NCI-H446 treated with DMSO at 0.1 percent for 48 hours (cell line): ENCODE measurements around the gene COX19.
"Not testable (repeated sequence)": the region's sequence is repeated elsewhere in the genome, so short reads cannot be mapped to it uniquely, and the experiment has no call there.

Experiments
- DNase-seq: peaks from one replicate; lab custom pipeline; 2025; lab: John Stamatoyannopoulos, UW

COX19 gene

GRCh38 chr7:960972-961371, 14.4 kb downstream of the COX19 start:
- DNase-seq = not testable (repeated sequence)

- no peak for DNase-seq
Measured at GRCh38 chr7:960269-960871, 15.0 kb downstream of the COX19 start.

- not testable (repeated sequence) for DNase-seq
Measured at GRCh38 chr7:959740-960139, 15.6 kb downstream of the COX19 start.

- no peak for DNase-seq
Measured at GRCh38 chr7:959271-959670, 16.1 kb downstream of the COX19 start.

DNA sequence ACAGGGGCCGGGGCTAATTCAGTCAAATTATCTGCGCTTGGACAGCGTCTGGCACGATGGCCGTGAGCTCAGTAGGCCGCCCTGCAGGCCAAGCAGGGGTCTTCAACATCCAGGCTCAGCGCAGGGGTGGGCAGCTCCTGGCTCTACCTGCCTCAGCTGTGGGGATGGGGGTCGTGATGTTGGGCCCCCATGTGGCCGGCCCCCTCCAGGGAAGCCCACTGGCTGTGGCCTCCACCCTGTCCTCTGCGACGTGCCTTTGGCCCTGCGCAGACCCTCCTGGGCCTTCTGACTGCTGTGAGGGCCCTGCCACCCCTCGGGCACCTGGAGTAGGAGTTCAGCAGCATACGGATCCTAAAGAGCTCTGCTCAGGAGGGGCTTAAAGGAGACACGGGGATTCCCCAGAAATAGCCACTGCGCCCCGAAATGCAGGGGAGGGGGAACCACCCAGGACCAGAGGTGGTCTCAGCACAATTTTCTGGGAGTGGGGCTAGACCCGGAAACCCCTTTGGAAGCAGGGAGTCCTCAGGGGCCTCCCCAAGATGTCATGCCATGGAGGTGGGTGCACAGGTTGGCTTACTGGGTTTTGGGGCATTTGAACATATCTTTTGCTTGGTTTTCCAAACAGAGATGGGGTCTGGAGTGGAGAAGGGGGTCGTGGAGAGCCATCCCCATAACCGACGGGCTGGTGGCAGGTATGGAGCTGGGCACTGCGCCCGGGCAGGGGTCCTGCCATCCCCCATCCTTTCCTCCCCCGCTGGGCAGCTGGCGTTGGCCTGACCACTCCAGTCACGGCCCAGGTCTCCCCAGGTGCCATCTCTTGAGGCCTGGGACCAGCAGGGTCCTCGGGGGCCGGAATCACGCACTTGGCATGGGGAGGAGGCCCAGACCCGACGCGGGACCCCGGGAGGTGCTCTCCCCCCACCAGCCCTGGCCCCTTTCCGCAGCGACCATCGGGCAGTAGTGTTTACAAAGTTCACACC, 16.8 kb downstream of the COX19 start:
- DNase-seq = no peak

GRCh38 chr7:957418-958220, 17.7 kb downstream of the COX19 start:
- DNase-seq = no peak

GRCh38 chr7:956031-956430, 19.3 kb downstream of the COX19 start:
- DNase-seq = no peak

GRCh38 chr7:954330-955238, 20.8 kb downstream of the COX19 start, which contains the start of gene ADAP1:
ADAP1 (minus strand) TSS chr7:954680; CDS start chr7:954477, 203 bp downstream.
- DNase-seq = no peak

DNA sequence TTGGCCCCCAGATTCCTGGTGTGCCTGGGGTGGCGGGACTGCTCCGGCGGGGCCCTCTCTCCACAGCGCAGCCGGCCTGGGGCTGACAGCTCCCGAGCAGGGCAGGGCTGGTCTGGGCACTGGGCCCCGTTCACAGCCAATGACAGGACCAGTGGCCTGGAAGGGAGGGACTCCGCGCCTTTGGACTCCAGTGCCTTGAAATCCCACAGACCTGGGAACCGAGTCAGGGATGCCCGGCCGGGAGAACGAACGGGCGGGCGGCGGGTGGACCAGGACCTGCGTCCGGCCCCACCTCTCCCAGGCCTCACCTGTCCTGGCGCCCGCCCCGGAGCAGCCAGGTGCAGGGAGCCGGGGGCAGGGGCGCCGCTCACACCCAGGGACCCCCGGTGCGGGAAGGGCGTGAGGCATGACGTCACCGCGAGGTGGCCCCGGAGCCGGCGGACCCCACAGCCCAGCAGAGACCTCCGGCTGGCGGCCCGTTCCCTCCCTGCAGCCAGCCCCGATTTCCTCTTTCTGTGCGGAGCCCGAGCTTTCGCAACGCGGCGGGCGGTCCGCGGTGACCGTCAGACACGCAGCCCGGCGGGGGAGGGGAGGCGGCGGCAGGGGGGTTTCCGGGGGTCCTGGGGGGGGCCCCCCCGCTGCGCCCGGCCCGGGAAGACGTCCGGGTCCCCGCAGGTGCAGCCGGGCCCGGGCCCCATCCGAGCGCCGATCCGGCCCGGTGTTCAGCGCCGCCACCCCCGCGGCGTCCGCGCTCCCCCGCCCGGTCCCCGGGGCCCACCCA, 21.6 kb downstream of the COX19 start:
- no peak for DNase-seq

- no peak for DNase-seq
Measured at GRCh38 chr7:952548-953441, 22.6 kb downstream of the COX19 start.

DNA sequence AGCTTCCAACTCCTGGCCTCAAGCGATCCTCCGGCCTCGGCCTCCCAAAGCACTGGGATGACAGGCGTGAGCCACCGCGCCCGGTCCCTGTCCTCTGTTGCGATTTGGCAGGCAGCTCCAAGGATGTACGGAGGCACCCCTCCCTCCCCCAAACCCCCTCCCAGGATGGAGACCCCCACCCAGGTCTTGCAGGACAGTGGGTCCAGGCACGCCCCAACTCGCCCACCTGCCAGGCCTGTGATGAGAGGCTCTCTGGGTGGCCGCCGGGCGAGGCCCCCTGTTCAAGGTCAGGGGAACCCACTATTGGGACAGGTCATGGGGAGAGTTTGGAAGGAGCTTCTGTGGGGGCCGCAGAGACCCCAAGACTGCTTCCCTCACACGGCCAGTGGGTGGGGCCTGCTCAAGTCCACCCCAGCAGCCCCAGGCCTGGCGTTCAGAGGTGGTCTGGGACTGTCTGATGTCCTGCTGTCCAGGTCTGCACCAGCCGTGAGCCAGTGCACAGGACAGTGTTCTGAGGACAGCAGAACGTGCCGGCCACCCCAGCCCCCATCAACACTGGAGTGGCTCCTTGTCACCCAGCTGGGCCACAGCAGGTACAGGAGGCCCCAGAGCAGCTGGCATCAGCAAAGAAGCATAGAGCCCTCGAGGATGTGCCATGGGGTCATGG, 23.3 kb downstream of the COX19 start:
- DNase-seq = no peak

DNA sequence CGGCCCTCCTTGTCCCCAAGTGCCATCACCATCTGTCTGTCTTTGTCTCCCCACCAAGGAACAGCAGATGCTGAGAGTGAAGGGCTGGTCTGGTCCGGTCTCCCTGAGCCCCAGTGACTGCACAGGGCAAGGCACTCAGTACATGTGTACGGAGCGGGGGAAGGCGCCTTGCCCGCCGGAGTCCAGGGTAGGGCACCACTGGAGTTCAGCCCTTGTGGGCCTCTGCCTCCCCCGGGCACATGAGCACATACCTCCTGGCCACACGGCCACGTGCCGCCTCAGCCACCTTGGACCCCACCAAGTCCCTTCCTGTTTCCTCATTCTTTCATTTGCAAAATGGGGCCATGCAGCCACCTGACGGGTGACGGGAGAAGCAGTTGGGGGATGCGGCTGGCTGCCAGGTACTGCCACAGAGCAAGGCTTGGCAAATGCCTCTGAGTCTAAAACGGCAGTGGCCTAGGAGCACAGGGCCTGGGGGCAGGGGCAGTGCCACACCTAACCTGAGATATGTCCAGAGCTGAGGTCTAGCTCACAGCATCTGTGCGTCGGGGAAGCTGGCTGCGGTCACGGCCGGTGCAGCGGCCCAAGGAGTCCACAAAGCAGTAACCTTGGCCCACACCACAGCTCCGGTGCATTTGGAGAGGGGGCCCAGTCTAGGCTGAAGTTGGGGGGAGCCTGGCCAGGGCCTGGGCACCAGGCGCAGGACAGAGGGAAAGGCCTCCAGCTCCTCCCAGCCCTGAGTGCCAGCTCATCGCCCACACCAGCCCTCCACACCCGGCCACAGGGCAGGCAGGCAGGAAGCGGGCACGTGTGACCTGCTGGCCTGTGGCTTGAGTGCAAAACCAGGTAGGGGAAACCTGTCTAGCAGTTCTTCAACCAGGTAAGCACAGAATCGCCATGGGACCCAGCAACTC, 26.1 kb downstream of the COX19 start:
- no peak for DNase-seq

DNA sequence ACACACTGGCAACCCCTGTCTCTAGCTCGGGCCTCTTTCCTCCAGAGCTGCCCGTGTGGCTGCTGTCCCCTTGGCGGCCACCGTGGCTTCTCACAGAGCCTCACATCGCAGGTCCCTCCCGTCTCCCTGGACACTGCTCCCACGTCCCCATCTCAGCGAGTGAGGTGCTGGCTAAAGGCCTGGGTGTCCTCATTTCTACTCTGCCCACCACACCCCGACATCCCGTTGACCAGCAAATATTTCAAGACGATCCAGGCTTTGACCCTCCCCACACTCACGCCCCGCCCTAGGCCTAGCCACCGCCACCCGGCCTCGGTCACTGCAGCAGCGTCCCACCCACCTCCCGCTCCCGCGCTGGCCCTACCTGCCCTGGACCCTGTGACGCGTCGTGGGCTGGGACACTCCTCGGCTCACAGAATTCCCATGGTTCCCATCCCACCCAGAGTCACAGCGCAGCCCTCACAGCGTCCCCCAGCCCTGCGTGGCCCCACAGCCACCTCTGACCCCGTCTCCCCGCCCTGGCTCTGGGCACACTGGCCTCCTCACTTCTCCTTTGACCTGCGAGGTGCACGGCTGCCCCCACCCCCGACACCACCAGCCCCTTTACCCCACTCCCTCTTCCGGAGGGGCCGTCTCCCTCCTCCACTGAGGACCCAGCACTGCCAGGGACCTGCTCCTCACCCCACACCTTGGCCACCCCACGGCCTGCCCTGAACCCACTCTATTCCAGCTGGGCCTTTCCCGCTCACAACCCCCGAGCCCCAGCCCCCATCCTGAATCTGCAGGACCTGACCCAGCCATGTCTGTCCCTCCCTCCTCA, 27.7 kb downstream of the COX19 start:
- DNase-seq = no peak

DNA sequence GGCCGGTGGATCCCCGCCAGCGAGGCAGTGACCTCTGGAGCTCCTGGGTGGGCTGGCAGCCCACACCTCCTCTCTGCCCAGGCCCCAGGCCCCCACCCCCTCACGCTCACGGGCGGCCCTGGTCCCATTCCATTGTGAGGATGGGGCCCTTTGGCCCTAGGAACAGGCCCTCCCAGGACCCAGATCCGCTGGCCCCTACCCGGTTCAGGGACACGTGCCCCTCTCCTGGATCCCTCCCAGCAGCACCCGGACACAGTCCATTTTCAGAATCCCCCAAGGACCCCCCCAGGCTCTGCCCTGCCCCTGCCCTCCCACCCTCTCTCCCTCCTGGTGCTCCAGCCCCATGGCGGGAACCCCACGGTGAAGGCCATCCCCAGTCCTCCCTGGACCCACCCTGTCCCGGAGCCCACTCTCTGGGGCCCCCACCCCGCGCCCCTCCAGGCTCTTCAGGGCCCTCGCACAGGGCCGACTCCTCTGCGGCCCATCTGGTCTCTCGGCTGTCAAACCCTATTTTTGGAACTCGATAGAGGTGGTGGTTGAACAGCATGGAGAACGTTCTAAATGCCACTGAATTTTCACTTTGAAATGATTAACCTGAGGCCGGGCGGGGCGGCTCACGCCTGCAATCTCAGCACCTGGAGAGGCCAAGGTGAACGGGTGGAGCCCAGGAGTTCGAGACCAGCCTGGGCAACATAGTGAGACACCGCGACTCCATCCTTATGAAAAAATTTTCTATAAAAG, 28.9 kb downstream of the COX19 start:
- no peak for DNase-seq

- DNase-seq = no peak
Measured at GRCh38 chr7:945556-946255, 29.6 kb downstream of the COX19 start.

DNA sequence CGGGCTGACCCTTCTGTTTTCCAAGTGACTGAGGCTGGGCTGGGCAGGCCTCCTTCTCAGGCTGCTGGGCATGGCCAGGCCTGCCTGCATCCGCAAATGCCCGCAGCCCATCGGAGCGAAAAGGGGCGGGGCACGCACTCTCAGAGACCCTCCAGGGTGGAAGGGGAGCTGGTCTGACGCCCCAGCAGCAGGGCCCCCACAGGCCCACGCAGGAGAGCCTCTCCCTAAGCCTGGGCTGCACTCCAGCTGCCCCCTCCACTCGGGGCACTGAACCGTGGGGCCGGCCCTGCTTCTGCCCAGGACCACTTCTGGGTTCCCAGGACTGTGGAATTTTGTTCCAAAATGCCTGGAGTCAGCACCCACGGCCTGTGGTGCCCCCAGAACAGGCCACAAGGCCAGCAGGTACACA, 30.2 kb downstream of the COX19 start:
- no peak for DNase-seq
